ENCODE results near the gene C10orf67. TPM values are rescaled to one million over a fixed set of nuclear protein-coding genes. Genes with fewer than 3 reads are reported as not detected.
A peak's percentile ranks its signal among the peaks of the same experiment; 100 is the strongest.

Gene C10orf67
- total RNA-seq, 2 donors from 2014 or later = 0.39 to 0.84 TPM

DNA sequence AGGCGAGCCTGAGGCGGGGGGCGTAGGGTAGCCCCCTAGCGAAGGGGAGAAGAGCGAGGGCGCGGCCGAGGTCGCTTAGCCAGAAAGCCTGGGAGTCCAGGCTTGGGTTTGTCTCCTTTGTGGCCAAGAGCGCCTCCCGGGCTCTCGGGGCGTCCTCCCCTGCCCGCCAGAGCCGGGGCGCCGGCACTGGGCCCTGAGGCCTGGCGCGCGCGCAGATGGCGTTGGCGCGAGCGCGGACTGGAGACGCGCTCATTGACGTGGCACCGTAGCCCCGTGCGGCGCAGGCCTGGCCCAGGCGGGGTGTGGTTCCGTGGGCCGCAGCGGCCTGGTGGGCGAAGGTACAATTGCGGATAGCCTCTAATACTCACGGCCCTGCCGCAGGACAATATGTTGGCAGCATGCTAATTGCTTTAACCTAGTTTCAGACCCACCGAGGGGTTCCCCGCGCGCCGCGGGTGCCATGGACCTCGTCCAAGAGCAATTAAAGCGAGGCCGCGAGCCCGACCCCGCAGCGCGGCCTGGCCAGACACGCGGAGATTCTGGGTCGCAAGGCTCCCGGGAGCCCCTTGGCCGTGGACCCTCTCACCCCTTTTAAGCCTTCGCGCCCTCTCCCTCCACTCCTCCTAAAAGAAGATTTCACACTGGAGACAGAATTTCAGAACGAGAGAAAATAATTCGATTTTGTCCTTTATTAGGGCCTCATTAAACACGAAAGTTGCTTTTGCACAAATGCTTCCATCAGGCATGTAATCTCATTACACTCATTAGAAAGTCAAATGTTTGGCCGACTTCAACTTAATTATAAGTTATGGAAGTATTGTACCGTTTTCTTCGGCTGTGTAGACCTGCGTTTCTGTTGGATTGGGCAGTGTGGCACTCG is 149.4 kb downstream of the C10orf67 start:
- ATAC-seq (replicated peaks in 1 of 2) = no peak
- H3K27ac Mint-ChIP-seq = no peak overlapping the region
- peaks cover 69% of the 10 kb centered on the region for H3K27me3 Mint-ChIP-seq (ENCODE audit: low read depth)

DNA sequence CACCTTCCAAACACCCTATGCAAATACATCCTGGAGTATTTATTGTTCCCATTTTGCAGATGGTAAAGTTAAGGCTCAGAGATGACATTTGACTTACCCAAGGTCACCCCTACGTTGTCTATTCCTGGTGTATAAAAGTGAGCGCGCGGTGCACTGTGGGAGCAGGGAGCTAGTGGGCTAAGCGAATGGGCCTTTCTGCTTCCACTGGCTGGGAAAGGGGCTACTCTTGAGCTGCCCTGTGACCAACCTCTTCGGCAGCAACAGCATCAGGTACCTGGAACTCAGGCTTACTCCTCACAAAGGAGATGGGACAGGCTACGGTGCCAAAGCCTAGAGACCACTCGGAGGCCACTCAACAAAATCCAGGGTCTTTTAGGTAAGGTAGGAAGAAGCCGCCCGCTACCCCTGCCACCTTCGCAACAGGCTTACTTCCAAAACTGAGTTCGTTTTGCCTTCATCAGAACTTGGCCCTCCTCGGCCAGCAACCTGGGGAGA is 150.1 kb downstream of the C10orf67 start:
- Mint-ChIP-seq H3K27me3 (ENCODE audit: low read depth) (peaks cover 69% of the 10 kb centered on the region), H3K4me3 (no peak overlapping the region), H3K27ac (no peak overlapping the region), H3K36me3 (ENCODE audit: insufficient read depth in 2 of 2) (no peaks in the 10 kb centered on the region), H3K4me1 (ENCODE audit: low read depth) (no peaks in the 10 kb centered on the region), H3K9me3 (no peaks in the 10 kb centered on the region)
- ATAC-seq (replicated peaks in 1 of 2) = no peak
- DNase-seq = no peak

More for the DNA sequence above, 149.4 kb downstream of the C10orf67 start:
- Mint-ChIP-seq H3K4me3 (no peak overlapping the region), H3K36me3 (ENCODE audit: insufficient read depth in 2 of 2) (no peaks in the 10 kb centered on the region), H3K9me3 (no peaks in the 10 kb centered on the region), H3K4me1 (ENCODE audit: low read depth) (no peaks in the 10 kb centered on the region)
- DNase-seq = no peak

DNA sequence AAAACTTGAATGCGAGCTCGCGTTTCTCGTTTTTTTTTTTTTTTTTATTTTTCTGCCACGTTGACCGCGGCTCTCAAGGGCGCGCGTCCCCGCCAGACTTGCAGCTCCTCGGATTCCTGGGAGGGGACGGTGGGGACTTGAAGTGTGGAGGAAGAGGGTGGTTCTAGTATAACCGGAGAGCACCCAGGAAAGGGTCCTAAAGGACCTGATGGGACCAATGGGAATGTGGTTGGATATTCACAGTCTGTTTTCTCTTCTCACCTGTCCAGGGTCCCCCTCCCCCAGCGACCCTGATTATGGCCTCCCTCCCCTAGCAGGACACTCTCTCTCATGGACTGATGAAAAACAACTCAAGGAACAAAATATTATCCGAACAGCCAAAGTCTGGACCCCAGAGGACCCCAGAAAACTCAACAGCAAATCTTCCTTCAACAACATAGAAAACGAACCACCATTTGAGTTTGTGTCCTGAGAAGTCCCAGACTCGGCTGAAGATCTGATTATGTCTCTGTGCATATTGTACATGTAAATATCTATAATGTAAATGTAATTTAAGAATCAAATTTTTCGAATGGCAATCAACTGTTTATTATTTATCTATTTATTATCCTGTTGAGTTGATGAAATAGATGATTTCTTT is 151.0 kb downstream of the C10orf67 start:
- no peaks in the 10 kb centered on the region for H3K4me1 Mint-ChIP-seq (ENCODE audit: low read depth)
- ATAC-seq (replicated peaks in 1 of 2) = no peak
- H3K36me3 Mint-ChIP-seq (ENCODE audit: insufficient read depth in 2 of 2) = no peaks in the 10 kb centered on the region
- no peaks in the 10 kb centered on the region for H3K9me3 Mint-ChIP-seq
- peaks cover 76% of the 10 kb centered on the region for H3K27me3 Mint-ChIP-seq (ENCODE audit: low read depth)
- no peak for DNase-seq
- peak overlapping the region; percentile 86 for H3K27ac Mint-ChIP-seq
- peak overlapping the region; percentile 40 to 68 for H3K4me3 Mint-ChIP-seq

DNA sequence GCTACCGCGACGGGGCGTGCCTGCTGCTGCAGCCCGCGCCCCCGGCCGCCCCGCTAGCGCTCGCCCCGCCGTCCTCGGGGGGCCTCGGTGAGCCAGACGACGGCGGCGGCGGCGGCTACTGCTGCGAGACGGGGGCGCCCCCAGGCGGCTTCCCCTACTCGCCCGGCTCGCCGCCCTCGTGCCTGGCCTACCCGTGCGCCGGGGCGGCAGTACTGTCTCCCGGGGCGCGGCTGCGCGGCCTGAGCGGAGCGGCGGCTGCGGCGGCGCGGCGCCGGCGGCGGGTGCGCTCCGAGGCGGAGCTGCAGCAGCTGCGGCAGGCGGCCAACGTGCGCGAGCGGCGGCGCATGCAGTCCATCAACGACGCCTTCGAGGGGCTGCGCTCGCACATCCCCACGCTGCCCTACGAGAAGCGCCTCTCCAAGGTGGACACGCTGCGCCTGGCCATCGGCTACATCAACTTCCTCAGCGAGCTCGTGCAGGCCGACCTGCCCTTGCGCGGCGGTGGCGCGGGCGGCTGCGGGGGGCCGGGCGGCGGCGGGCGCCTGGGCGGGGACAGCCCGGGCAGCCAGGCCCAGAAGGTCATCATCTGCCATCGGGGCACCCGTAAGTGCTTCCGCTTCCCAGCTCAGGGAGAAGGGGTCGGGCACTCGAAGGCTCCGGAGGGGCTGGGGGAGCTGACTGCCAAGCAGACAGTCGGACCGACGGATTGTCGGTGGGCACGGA is 151.7 kb downstream of the C10orf67 start:
- Mint-ChIP-seq H3K4me1 (ENCODE audit: low read depth) (peaks cover 4% of the 10 kb centered on the region), H3K4me3 (no peak overlapping the region), H3K9me3 (no peaks in the 10 kb centered on the region), H3K27ac (no peak overlapping the region), H3K36me3 (ENCODE audit: insufficient read depth in 2 of 2) (no peaks in the 10 kb centered on the region), H3K27me3 (ENCODE audit: low read depth) (peaks cover 76% of the 10 kb centered on the region)
- no peak for ATAC-seq (replicated peaks in 1 of 2)
- DNase-seq = no peak

DNA sequence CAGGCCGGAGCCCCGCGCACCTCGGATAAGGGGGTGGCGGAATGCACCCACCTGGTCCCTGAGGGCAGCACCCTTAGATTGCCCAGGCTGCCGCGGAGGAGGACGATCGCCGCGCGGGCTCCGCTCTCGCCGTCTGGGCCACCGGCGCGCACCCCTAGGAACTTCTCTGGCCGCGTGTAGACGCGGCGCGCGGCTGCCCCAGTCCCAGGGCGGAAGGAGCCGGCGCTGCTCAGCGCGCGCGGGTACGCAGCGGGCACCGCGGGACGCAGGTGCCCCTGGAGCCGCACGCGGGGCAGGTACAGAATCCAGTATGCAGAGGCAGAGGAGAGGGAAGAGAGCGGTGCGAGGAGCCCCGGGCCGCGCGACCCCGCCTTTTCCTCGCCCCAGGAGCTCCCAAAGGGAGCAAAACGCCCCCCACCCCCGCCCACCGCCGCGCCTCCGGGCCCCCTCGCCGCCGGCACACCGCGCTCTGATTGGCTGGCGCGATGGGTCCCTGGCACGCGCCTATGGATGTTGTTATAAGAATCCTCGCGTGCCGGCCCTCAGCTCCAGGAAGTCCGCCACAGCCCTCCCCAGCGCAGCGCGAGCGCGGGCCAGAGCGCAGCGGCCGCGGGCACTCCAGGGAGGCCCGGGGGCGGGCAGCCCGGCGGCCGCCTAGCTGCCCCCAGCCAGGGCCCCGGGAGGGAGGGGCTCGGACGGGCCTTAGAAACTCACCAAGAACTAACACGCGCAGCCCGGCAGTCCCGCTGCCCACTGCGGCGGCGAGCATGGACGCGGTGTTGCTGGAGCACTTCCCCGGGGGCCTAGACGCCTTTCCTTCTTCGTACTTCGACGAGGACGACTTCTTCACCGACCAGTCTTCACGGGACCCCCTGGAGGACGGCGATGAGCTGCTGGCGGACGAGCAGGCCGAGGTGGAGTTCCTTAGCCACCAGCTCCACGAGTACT is 152.6 kb downstream of the C10orf67 start, which contains the start of gene PTF1A:
Gene PTF1A, plus strand, starts transcription at position 549 of the 948 bp plus-strand sequence. Its CDS starts 219 bp downstream, at position 768.
- no peak for ATAC-seq (replicated peaks in 1 of 2)
- Mint-ChIP-seq H3K27ac (no peak within 1 kb of the TSS), H3K36me3 (ENCODE audit: insufficient read depth in 2 of 2) (no peaks in the 10 kb centered on the region), H3K27me3 (ENCODE audit: low read depth) (peaks cover 76% of the 10 kb centered on the region), H3K9me3 (no peaks in the 10 kb centered on the region), H3K4me1 (ENCODE audit: low read depth) (peaks cover 4% of the 10 kb centered on the region), H3K4me3 (no peak within 1 kb of the TSS)
- DNase-seq = no peak

DNA sequence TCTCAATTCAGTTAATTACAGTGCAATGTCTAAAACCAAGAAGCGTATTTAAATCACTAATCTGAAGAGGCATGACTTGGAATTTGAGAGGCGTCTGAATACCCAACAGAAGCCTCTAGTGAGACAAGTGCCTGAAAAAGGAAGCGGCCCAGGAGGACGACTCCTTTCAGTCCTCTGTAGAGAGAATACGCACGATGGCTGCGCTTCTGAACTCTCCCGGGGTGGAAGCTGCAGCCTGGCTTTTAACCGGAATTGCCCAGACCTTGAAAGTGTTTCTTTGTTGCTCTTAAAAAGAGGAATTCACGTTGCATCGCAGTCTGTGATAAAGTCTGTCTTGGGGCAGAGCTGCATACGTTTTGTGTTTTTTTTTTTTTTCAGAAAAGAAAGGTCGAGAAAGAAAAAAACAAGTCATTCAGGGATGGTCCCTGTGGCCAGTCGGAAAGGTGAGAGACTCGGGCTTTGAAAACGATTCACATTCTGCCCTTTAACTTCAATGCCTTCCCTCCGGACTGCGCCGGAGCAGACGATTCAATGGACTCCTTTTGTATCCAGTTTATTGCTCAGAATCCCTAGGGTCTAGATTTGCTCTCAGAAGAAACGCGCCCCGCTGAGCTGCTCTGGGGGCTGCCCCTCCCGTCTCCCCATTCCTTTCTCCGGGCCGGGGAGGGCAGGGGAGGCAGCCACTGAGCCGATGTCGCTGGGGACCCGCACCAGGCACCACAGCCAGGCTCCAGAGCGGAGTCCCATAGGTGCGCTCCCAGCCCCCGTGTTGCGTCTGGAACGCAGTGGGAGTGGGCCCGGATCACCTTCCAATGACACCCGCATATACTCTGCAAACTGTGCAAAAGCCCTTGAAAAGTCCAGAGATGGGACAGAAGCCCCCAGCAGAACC is 153.5 kb downstream of the C10orf67 start:
- Mint-ChIP-seq H3K27me3 (ENCODE audit: low read depth) (peaks cover 74% of the 10 kb centered on the region), H3K27ac (no peak overlapping the region), H3K4me1 (ENCODE audit: low read depth) (peaks cover 4% of the 10 kb centered on the region), H3K9me3 (no peaks in the 10 kb centered on the region), H3K36me3 (ENCODE audit: insufficient read depth in 2 of 2) (no peaks in the 10 kb centered on the region), H3K4me3 (no peak overlapping the region)
- ATAC-seq (replicated peaks in 1 of 2) (no peak), DNase-seq (no peak)

DNA sequence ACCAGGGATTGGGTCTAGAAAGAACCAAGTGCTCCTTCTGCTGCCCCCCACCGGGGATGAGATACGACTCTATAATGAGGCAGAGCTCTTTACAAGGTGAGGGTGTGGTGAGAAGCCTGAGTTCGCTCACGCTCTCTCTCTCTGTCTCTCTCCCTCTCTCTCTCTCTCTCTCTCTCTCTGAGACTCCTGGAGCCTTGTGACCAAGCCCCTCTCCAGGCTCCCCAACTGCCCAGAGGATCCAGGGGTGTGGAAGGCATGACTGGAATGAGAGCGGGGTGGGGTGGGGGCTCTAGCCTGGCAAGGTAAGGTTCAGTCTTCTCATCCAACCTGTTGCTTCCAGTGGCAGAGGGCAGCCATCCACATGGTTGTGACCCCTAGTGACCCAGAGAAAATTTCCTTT is 155.6 kb downstream of the C10orf67 start:
- Mint-ChIP-seq H3K27ac (no peak overlapping the region), H3K9me3 (no peaks in the 10 kb centered on the region), H3K27me3 (ENCODE audit: low read depth) (peaks cover 60% of the 10 kb centered on the region), H3K4me1 (ENCODE audit: low read depth) (peaks cover 4% of the 10 kb centered on the region), H3K4me3 (no peak overlapping the region), H3K36me3 (ENCODE audit: insufficient read depth in 2 of 2) (no peaks in the 10 kb centered on the region)
- DNase-seq = no peak
- ATAC-seq (replicated peaks in 1 of 2) = no peak

DNA sequence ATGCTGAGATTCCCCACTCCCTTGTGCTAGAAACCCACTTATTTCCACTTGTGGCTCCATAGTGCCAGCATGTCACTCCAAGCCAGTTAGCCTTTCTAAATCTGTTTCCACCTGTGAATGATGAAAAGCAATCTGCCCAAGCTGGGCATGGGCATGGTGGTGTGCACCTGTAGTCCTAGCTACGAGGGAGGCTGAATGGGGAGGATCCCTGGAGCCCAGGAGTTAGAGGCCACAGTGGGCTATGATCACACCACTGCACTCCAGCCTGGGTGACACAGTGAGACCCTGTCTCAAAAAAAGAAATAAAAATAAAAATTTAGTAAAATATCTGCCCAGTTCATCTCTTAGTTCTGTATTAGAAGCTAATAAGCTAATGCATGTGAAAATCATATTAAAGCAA is 157.4 kb downstream of the C10orf67 start:
- no peaks in the 10 kb centered on the region for H3K36me3 Mint-ChIP-seq (ENCODE audit: insufficient read depth in 2 of 2)

DNA sequence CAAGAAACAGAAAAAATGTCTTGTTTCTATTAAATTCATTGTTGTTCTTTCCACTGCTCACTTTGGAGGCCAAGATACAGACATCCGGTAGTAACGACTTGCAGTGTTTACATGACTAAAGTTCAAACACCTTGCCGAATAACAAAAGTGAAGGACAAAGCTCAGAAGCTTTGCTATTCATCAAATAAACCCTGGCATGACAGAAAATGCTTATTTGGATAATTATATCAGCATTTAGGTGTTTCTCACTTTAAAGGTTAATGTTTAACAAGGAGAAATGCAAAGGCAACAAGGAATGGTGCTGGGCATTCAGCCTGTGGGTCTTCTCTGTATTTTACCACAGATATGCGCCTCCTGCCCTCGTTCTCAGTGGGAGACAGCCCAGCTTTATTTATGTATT is 157.9 kb downstream of the C10orf67 start:
- Mint-ChIP-seq H3K9me3 (no peaks in the 10 kb centered on the region), H3K36me3 (ENCODE audit: insufficient read depth in 2 of 2) (no peaks in the 10 kb centered on the region), H3K4me1 (ENCODE audit: low read depth) (peaks cover 4% of the 10 kb centered on the region), H3K27me3 (ENCODE audit: low read depth) (peaks cover 62% of the 10 kb centered on the region), H3K4me3 (no peak overlapping the region), H3K27ac (no peak overlapping the region)
- no peak for ATAC-seq (replicated peaks in 1 of 2)
- DNase-seq = no peak

More for the DNA sequence above, 157.4 kb downstream of the C10orf67 start:
- no peaks in the 10 kb centered on the region for H3K9me3 Mint-ChIP-seq
- H3K4me3 Mint-ChIP-seq = no peak overlapping the region
- no peak for ATAC-seq (replicated peaks in 1 of 2)
- no peak overlapping the region for H3K27ac Mint-ChIP-seq
- peaks cover 4% of the 10 kb centered on the region for H3K4me1 Mint-ChIP-seq (ENCODE audit: low read depth)
- DNase-seq = no peak
- H3K27me3 Mint-ChIP-seq (ENCODE audit: low read depth) = peaks cover 57% of the 10 kb centered on the region

DNA sequence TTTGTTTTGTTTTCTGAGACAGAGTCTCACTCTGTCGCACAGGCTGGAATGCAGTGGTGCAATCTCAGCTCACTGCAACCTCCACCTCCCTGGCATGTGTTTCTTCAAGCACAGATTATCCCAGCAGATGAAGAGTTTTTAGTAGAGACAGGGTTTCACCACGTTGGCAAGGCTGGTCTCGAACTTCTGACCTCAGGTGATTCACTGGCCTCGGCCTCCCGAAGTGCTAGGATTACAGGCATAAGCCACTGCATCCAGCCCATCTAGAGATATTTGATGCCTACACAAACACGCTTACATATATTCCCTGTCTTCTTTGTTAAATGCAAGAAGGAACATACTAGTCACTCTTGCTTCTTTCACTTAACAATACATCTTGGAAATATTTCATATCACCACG is 158.4 kb downstream of the C10orf67 start:
- Mint-ChIP-seq H3K36me3 (ENCODE audit: insufficient read depth in 2 of 2) (no peaks in the 10 kb centered on the region), H3K27me3 (ENCODE audit: low read depth) (peaks cover 62% of the 10 kb centered on the region)

DNA sequence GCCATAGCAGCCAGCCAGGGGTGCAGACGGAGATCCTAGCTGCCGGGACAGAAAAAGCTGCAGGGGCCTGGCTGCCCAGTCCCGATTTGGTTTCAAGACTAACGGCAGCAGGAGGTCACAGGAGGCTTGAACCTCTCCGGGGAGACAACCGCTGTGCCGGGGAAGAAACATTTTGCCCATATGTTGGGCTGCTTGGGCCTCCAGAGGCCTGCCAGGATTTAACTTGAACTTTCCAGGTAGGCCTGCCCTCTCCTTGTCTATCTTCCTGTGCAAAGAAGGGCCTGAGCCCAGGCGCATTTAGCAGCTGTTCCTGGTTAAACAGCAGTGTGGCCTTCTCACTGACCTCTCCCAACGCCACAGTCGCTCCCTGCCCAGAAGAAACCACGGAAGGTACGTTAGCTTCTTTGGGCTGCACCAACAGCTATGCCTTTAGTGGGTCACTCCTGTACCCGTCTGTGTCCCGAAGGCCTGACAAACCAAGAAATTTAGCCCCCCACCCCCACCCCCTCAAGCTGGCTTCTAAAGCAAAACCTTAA is 169.6 kb downstream of the C10orf67 start:
- H3K27me3 Mint-ChIP-seq (ENCODE audit: low read depth) = peaks cover 75% of the 10 kb centered on the region
- peaks cover 0 to 3% of the 10 kb centered on the region in 2 donors for H3K9me3 Mint-ChIP-seq

More for the DNA sequence above, 158.4 kb downstream of the C10orf67 start:
- ATAC-seq (replicated peaks in 1 of 2) = no peak
- peaks cover 4% of the 10 kb centered on the region for H3K4me1 Mint-ChIP-seq (ENCODE audit: low read depth)
- no peak overlapping the region for H3K4me3 Mint-ChIP-seq
- no peak for DNase-seq
- no peak overlapping the region for H3K27ac Mint-ChIP-seq
- H3K9me3 Mint-ChIP-seq = no peaks in the 10 kb centered on the region

More for the DNA sequence above, 169.6 kb downstream of the C10orf67 start:
- ATAC-seq (replicated peaks in 1 of 2) = no peak
- H3K36me3 Mint-ChIP-seq (ENCODE audit: insufficient read depth in 2 of 2) = no peaks in the 10 kb centered on the region
- H3K4me3 Mint-ChIP-seq = no peak overlapping the region
- no peak overlapping the region for H3K27ac Mint-ChIP-seq
- DNase-seq = no peak
- H3K4me1 Mint-ChIP-seq (ENCODE audit: low read depth) = peaks cover 8% of the 10 kb centered on the region
